ENCODE results near the gene C2.

GRCh38 chr6:31945507-31946369, 18.2 kb downstream of the C2 start, which contains the start of gene CFB:
- TF ChIP-seq POLR2A (IDR thresholded peaks at IDR 0.05): peak in 1 of 2 donors; percentile 14
- TF ChIP-seq, protein P1, sequence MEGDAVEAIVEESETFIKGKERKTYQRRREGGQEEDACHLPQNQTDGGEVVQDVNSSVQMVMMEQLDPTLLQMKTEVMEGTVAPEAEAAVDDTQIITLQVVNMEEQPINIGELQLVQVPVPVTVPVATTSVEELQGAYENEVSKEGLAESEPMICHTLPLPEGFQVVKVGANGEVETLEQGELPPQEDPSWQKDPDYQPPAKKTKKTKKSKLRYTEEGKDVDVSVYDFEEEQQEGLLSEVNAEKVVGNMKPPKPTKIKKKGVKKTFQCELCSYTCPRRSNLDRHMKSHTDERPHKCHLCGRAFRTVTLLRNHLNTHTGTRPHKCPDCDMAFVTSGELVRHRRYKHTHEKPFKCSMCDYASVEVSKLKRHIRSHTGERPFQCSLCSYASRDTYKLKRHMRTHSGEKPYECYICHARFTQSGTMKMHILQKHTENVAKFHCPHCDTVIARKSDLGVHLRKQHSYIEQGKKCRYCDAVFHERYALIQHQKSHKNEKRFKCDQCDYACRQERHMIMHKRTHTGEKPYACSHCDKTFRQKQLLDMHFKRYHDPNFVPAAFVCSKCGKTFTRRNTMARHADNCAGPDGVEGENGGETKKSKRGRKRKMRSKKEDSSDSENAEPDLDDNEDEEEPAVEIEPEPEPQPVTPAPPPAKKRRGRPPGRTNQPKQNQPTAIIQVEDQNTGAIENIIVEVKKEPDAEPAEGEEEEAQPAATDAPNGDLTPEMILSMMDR (IDR thresholded peaks at IDR 0.05): no peak
